Stimulated activated CD4-positive, alpha-beta T cell treated with anti-CD3 and anti-CD28 coated beads, TNF-alpha, amount 100 ng/mL, for 24 hours (primary cell): Measurements from ENCODE around the gene AK5.

Source experiments
- DNase-seq, 3 experiments: peaks; one replicate each; pipeline ENCODE4 v3.0.0-alpha.2; 2020; ENCODE audit warnings: low read depth in 3 of 3

The AK5 gene

DNA sequence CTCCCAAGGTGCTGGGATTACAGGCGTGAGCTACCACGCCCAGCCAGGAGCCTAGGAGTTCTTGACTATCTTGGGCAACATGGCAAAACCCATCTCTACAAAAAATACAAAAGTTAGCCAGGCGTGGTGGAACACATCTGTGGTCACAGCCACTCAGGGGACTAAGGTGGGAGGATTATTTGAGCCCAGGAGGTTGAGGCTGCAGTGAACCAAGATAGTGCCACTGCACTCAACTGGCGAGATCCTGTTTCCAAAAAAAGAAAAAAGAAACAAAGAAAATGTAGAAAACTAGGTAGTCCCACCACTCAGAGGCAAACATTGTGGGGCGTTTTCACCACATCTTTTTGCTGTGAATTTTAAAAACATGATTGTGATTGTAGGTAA, 259.3 kb downstream of the AK5 start:
- no peak for DNase-seq

DNA sequence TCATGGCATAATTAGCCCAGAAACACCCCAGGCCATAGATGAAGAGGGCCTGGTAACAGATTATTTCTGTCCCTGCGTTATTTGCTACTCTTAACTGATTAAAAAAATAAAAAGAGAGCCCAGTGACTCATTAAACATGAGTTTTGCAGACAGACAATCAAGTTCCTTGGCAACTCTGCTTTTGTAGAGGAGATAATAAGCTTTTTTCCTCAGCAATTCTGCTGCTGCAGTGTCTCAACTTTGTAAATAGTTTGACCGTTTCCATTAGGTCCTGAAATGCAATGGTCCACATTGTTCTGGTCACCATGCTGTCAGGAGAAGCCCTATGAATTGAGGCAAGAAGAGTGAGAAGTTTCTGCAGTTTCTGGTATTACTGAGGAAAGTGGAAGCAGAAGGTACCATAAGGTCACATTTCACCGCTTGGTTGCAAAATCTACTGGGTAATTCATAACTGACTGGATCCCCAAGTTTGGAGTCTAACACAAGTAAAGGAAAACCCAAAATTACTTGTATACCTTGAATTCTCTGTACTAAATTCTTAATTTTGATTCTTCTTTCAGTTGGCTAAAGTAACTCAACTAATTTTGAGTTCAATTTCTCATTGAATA, 261.1 kb downstream of the AK5 start:
- DNase-seq, result no peak

DNA sequence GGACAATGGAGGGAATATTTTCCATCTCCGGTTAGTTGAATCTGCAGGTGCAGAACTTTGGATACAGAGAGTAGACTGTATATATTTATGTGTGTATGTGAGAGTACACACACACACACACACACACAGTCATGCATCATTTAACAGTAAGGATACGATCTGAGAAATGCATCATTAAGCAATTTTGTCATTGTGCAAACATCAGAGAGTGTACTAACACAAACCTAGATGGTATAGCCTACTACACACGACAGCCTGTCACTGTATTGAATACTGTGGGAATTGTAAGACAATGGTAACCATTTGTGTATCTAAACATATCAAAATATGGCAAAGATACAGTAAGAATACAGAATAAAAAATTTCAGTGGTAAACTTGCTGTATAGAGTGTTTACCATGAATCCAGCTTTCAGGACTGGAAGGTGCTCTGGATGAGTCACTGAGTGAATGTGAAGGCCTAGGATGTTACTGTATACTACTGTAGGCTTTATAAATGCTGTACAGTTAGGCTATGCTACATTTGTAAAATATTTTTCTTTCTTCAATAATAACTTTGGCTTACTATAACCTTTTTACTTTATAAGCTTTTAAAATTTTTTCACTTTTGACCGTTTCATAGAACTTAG, 262.1 kb downstream of the AK5 start:
- no peak for DNase-seq

DNA sequence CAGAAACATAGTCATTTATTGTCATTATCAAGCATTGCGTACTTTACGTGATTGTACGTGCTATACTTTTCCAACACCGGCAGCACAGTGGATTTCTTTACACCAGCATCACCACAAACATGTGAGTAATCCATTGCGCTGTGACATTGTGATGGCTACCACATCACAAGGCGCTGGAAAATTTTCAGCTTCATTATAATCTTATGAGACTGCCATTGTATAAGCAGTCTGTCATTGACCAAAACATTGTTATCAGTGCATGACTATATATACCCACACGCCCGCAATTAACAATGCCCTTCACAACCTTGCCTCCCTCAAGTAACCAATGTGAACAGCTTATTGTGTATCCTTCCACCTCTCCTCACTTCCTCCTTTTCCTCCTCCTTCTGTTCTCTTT, 263.0 kb downstream of the AK5 start:
- no peak for DNase-seq

DNA sequence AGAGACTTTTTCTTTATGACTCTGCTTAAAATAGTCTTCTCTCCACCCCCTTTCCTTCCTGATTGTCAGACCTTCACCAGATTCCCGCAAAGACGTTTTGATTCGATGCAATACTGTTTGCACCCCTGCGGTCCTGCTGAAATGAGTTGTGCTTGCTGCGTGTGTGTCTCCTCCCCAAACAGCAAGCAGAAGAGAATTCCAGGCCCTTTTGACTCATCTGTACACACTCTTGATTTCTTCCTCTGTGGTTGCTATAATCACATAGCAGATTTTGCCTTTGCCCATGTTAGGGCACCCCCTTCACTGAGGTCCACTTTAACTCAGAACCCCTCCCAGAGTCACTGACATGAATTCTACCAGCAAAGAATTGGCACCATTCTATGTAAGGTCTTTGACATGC, 264.2 kb downstream of the AK5 start:
- DNase-seq, result no peak

DNA sequence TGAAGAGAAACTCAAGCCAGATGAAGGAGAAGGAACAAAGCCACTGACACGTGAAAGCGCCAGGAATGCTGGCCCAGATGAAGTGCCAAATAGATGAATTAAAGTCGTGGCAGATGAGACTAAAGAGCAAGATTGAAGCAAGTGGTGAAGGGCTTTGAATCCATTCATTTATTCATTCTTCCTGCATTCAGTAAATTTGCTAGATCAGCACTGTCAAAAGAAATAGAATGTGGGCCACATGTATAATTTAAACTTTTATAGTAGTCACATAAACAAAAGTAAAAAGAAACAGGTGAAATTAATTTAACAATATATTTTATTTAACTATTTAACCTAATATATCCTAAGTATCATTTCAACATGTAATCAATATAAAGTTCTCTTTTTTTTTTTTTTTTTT, 265.1 kb downstream of the AK5 start:
- DNase-seq, result no peak

DNA sequence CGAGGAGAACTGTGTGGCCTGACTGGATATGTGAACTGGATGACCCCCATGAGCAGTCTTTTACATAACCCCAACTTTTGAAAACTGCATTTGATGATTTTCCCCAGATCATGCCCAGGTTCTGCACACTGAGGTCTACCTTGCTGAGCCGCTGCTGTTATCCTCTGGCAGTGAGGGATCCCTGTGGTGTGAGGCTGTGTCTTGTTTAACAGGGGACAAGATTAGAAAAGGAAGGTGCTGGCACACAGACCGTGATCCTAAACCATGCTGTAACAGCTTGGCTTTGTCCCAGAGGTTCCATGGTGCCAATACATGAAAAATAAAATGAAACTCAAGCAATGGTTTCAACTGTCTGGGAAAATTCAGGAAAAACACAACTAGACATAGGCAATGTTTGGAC, 266.5 kb downstream of the AK5 start:
- no peak for DNase-seq

DNA sequence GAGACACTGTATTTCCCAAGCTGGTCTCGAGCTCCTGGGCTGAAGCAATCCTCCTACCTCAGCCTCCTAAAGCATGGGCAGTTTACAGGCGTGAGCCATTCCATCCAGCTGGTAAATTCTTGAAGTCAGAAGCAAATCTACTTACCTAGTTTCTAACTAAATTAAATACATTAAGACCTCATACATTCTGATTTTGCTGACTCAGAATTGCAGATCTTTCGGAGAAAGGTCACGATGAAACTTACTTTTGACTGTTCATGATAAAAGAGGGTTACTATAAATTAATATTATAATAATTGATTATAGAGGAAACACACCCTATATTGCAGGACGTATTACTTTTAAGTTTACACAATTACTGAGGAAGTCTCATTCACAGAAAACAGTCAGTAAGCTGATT, 268.3 kb downstream of the AK5 start:
- DNase-seq, result no peak

DNA sequence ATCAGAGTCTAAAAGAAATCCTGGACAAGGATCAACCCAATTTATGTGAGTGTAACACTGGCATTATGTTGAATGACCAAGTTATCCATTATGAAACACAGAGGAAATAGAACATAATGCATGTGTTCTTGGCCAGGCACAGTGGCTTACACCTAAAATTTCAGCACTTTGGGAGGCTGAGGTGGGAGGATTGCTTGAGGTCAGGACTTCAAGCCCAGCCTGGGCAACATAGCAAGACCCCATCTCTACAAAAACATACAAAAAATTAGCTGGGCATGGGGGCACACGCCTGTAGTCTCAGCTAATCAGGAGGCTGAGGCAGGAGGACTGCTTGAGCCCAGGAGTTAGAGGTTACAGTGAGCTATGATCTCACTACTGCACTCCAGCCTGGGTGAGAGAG, 270.8 kb downstream of the AK5 start:
- no peak for DNase-seq

DNA sequence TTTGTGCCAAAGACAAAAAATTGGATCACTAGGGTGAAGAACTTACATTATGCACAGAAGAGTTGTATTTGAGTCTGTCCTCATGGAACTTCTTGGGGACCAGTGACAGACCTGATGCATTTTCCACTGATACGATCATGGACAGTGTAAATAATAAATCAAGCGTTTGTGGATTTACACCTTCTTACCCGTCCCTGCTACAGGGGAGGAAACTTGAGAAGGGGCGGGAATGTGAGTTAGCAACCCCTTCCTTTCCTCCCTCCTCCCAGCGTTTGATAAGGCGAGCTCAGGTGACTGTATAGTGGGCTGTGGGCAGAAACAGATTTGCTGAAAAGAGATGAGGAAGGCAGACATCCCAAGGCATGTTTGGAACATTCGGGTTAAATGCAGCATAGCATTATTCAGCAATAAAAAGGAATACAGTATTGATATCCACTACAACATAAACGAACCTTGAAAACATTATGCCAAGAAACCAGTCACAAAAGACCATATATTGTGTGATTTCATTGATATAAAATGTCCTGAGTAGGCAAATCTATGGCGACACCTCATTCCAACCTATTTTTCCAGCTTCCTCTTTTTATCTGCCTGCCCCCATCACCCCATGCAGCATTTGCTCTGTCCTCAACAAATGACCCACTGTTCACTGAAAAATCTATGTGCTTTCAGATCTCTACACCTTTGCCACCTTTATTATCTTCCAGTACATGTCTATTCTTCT, 271.9 kb downstream of the AK5 start:
- DNase-seq, result no peak

DNA sequence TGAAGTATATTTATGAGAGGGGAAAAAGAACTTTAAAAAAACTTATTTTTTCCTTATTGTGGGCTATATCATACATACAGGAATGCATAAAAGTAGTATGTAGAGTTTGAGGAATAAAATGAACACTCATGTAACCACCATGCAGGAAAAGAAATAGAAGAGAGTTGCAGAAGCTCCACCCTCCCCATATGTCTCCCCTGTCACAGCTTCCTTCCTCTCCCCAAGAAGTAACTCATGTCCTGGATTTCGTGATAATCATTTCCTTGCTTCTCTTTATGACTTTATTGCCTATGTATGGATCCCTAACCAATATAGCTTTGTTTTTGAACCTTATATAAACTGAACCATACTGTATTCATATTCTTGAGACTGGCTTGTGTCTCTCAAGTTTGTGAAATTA, 274.2 kb downstream of the AK5 start:
- DNase-seq, result no peak

DNA sequence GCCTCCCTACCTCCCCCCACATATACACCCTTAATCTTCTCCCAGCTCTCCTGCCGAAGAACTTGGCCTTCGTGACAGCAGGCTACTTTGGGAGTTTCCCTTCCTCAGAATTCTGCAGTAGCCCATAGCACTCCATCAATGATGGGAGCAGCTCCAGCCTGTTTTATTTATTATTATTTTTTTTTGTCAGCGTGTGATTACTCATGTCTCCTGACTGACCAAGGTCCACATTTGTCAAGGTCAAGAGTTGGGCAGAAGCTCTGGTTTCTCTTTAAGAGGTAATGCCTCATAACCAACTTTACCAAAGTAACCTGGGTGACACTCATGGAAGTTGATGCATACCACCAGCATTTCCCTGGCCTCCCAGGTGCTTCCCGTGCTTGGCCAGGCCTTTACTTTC, 275.2 kb downstream of the AK5 start:
- no peak for DNase-seq

DNA sequence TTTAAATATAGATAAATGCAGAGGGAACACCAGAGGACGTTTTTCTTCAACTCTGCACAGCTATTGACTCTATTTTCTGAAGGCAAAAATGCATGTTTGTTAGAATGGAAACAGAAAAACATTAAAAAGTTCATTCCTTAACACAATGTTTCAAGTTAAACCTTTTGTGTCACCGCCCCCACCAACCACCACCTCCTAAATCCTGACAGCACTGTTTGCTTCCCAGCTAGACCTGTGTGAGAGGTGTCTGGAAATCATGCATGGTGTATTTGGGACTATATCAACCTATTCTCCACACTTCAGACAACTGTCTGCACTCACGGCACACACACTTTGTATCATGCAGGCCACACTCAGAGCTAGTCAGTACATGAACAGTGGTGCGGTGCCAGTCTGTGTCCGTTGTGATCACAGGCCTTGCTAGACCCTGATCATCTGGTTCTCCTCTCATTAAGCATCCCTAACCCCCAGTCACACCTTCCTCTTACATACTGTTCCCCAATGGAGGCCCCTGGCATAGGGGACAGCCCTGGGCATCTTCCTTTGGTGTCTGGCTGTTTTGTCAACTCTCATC, 276.9 kb downstream of the AK5 start:
- DNase-seq, result no peak

DNA sequence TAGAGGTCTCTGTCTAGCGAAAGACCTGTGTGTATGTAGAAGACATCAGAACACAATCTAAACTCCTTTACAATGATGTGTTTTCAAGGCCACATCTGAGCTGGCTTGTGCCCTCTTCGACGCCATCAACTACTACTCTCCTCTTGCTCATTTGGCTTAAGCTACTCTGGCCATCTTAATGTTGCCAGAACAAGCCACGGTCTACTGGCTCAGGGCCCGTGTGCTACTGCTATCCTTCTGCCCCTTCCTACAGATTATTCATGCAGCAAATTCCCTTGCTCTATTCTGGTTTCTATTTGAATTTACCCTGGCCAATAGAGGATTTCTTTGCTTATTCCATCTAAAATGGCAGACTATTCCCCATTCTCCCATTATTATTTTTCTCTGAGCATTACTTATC, 278.9 kb downstream of the AK5 start:
- no peak for DNase-seq

DNA sequence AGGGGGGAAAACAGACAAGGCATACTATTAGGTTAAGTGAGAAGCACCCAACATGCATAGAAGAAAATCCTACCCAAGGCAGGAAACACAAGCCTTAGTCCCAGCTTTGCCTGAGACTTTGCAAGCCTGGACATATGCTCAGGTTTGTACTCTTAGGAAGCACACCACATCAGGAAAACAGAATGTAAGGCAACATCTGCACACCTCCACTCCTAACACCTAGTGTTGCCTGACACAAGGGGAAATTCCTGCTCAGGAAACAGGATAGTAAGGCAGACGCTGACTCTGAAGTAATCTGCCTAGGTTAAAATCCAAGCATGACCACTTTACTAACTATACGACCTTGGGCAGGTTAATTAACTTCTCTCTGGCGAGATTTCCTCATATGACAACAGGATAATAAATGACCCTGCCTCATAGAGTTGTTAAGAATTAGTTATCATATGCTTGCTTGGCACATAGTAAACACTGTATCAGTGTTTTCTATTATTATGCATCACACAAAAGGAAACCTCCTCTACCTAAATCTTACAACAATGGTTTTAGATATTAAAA, 280.9 kb downstream of the AK5 start:
- DNase-seq, result no peak

DNA sequence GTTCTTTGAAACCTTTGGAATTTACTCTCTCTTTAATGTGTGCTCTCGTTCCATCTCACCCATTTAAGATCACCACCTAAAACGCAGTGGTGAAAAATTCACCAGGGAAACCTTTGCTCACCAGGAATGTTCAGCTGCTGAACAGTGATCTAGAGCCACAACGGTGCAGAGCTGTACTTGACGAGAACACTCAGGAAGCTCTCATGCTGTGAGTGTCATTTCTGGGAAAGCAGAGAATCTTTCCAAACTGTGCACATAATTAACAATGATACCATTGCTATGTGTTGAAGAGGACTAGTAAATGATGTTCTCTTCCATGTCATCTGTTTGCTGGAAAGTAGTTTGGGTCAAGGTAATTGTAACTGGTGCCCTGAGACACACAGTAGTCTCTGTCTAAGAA, 283.5 kb downstream of the AK5 start:
- no peak for DNase-seq

DNA sequence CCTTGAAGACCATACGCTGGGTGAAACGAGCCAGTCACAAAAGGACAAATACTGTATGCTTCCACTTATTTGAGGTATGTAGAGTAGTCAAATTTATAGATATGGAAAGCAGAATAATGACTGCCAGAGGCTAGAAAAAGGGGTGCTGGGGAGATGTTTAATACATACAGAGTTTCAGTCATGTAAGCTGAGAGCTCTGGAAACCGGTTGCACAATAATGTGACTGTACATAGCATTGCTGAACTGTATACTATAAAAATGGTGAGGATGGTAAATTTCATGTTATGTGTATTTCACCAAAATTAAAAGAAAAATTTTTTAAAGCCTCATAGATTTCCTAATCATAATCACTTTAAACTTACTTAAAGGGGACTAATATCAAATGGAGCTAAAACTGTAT, 289.8 kb downstream of the AK5 start:
- no peak for DNase-seq

DNA sequence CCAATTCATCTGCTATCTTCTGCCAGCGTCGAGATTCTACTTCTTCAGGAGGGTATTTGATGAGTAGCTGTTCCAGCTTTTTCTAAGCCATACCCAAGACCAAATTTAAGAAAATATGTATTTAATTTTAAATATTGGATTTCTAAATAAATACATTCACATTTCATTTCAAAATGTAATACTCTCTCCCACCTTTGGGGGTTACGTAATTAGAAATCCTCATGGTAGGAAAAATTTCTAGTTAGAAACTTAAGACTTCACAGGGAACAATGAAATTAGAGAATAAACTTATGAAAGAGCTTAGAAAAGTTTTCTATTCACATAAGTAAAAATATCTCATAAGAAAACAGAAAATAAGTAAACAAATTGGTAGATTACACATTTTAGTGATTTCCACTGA, 297.7 kb downstream of the AK5 start:
- DNase-seq, result no peak

DNA sequence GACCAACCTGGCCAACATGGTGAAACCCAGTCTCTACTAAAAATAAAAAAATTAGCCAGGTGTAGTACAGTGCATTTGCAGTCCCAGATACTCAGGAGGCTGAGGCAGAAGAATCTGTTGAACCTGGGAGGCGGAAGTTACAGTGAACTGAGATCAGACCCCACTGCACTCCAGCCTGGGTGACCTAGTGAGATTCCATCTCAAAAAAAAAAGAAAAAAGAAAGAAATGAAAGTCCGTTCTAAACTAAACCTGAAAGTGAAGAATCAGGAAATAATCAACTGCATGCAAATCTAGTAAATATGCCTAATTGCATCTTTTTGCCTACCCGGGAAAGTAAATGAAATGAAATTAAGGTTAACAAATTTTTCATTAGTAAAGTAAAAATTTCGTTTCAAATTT, 301.1 kb downstream of the AK5 start:
- no peak for DNase-seq

DNA sequence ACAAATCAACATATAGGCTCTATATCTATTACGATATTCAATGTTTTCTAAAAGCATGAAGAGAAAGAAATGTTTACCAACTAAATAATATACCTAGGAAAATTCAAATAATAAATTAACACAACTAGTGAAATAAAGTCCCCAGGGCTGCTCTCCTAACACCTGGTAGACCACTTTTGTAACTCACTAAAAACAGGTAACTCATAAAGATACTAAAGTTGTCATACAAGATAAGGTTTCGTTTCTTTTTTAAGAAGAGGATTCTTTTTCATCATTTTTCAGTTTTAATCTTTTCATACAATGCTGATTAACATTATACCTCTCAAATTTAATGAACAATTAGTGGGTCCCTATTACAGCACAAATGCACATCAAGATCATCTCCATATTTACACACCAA, 301.7 kb downstream of the AK5 start:
- DNase-seq, result no peak

DNA sequence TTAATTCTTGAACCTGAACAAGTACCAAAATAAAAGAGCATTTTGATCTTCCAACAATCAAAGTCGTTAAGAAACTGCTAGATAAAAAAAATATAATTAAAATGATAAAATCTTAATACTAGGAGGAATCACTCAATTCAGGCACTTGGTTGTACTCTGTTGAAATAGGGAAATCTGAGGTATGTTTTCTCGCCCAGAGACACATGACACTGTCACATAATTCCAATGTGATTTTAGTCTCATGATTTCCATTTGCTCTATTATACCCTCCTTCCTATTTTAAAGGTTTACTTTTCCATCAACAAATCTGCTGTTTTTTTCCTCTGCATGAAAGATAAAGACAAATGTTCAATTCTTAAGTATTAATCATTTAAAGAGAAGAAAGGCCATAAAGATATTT, 303.1 kb downstream of the AK5 start:
- DNase-seq, result no peak

DNA sequence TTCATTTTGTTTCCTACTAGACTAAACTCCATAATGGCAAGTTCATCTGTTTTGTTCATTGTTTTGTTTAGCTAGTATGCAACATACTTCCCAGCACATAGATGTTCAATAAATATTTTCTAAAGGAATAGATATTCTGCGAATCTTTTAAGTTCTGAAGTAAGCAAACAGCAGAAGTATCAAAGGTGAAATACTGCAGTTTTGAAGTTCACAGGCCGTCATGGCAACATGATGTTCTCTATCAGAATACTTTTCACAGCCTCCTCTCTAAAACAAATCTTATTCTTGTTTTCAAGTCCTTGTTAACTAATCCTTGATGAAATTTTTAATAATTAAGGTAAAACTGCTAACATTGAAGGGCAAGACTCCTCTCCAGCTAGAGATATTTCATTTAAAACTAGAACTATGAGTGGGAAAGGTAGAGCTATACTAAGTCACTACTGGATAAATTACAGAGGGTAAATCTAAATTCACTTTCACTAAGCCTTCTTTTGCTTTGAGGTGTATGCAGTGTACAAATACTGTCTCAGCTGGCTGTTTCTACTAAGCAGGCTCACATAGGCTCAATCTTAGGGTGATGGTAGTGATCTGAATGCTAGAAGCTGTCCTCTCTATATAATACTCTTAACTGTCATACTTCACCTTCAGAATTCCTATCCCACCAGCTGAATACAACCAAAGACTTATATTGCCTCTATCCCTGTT, 303.9 kb downstream of the AK5 start:
- no peak for DNase-seq
